Inflammatory macrophage treated with lipopolysaccharide for 4 hours (primary cell): ENCODE measurements around the gene VAPB.
"Not testable (repeated sequence)": the region's sequence is repeated elsewhere in the genome, so short reads cannot be mapped to it uniquely, and the experiment has no call there.

Experiments used
- DNase-seq: peaks from one replicate; pipeline ENCODE4 v3.0.0-alpha.2; 2020

VAPB gene

GRCh38 chr20:58388882-58389323 is at the start of gene VAPB:
Gene VAPB, plus strand, starts transcription at chr20:58389229. Its CDS starts 231 bp downstream, at chr20:58389460.
- peak; percentile 98 for DNase-seq

- no peak for DNase-seq
Observed at GRCh38 chr20:58339741-58340140, 49.3 kb upstream of the VAPB start.

- no peak for DNase-seq
Observed at GRCh38 chr20:58340151-58340550, 48.9 kb upstream of the VAPB start.

GRCh38 chr20:58340853-58341252 is 48.2 kb upstream of the VAPB start:
- DNase-seq = no peak

- DNase-seq = no peak
Observed at GRCh38 chr20:58342104-58342945, 46.7 kb upstream of the VAPB start.

GRCh38 chr20:58344741-58345140 is 44.3 kb upstream of the VAPB start:
- no peak for DNase-seq

GRCh38 chr20:58349570-58349969 is 39.5 kb upstream of the VAPB start:
- no peak for DNase-seq

- no peak for DNase-seq
Observed at GRCh38 chr20:58352468-58352867, 36.6 kb upstream of the VAPB start.

- no peak for DNase-seq
Observed at GRCh38 chr20:58359441-58359840, 29.6 kb upstream of the VAPB start.

- DNase-seq = no peak
Observed at GRCh38 chr20:58360936-58361335, 28.1 kb upstream of the VAPB start.

GRCh38 chr20:58361481-58362205 is 27.4 kb upstream of the VAPB start:
- DNase-seq = no peak

GRCh38 chr20:58362206-58362516 is 26.9 kb upstream of the VAPB start:
- no peak for DNase-seq

GRCh38 chr20:58362970-58363369 is 26.1 kb upstream of the VAPB start:
- no peak for DNase-seq

GRCh38 chr20:58366866-58367265 is 22.2 kb upstream of the VAPB start:
- DNase-seq = no peak

GRCh38 chr20:58372806-58373205 is 16.2 kb upstream of the VAPB start:
- no peak for DNase-seq

GRCh38 chr20:58373296-58373695 is 15.7 kb upstream of the VAPB start:
- DNase-seq = not testable (repeated sequence)

GRCh38 chr20:58374027-58374850 is 14.8 kb upstream of the VAPB start:
- peak; percentile 75 for DNase-seq

GRCh38 chr20:58374906-58375758 is 13.9 kb upstream of the VAPB start:
- no peak for DNase-seq

- no peak for DNase-seq
Observed at GRCh38 chr20:58375759-58376352, 13.2 kb upstream of the VAPB start.

- DNase-seq = no peak
Observed at GRCh38 chr20:58377017-58377416, 12.0 kb upstream of the VAPB start.

GRCh38 chr20:58377766-58378401 is 11.1 kb upstream of the VAPB start:
- peak; percentile 11 for DNase-seq

- no peak for DNase-seq
Observed at GRCh38 chr20:58378704-58379103, 10.3 kb upstream of the VAPB start.
